ENCODE data around the gene VMP1. TPM values are rescaled to one million over a fixed set of nuclear protein-coding genes. Genes with fewer than 3 reads are reported as not detected.

Gene VMP1
- total RNA-seq: 119 and 122 TPM in 2 replicates

DNA sequence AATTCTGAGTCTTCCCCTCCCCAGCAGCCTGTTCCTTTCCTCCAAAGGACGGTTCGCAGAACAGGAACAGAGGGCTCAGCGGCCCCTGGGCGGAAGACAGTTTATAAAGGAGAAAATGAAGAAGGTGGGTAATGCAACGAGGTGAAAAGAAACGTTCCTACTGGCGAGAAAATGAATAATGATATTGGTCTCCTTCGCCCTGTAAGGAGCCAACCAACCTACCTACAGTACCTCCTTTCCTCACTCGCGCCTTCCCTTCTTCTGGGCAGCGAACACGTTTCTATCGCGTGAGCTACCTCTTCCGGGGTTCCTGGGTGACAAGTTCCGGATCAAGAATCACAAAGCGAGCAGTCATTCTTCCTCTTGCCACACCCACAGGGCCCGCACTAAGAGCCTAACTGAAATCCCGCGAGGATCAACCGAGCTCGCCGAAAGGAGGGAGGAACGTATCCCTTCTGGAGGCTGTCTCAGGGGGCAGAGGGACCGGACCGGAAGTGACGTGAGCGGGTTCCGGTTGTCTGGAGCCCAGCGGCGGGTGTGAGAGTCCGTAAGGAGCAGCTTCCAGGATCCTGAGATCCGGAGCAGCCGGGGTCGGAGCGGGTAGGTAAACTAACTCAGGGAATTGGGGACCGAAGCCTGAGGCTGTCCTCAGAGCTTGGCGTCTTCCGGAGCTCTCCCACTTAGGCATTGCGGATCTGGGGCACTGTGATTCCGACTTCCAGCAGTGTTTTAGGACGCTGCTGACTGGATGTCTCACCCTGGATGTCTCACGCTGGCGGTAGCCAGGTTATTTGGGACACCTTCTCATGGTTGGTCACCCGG lies at the start of gene VMP1, which contains the start of gene PTRH2:
TSS of gene VMP1 (plus strand) at position 506 of the 822 bp plus-strand sequence. CDS start 23,793 bp downstream, outside the sequence.
TSS of gene PTRH2 (minus strand) at position 282 of the 822 bp plus-strand sequence. CDS start 9,452 bp downstream, outside the sequence.

Other genes starting within 250 kb of the VMP1 start
- gene DHX40, start 142.0 kb upstream of the VMP1 start, total RNA-seq: 43.9 and 45.7 TPM in 2 replicates
- gene CLTC, start 87.8 kb upstream of the VMP1 start, total RNA-seq: 253 and 272 TPM in 2 replicates
- gene PTRH2, start 224 bp upstream of the VMP1 start, total RNA-seq: 30.2 and 33.4 TPM in 2 replicates
- 2.4 and 4.0 TPM in 2 replicates for gene TUBD1, start 185.3 kb downstream of the VMP1 start, total RNA-seq
- 15.0 and 25.8 TPM in 2 replicates for gene RPS6KB1, start 185.5 kb downstream of the VMP1 start, total RNA-seq